Activated CD4-positive, alpha-beta T cell treated with anti-CD3 and anti-CD28 coated beads for 36 hours (primary cell): ENCODE measurements around the gene DOK3. TPM values are rescaled to one million over a fixed set of nuclear protein-coding genes. Genes with fewer than 3 reads are reported as not detected.

Experiments
- ATAC-seq: fragments of 200-7000 bp; cut with Tn5 transposase; one replicate; pipeline ENCODE4 v1.10.0; 2021; ENCODE audit warnings: mild to moderate bottlenecking, moderate library complexity
- CTCF ChIA-PET: fragments of 350-600 bp; sonication (Branson Sonifier 250); formaldehyde crosslinking; loops from one replicate; lab custom pipeline; 2021; ENCODE audit warnings: antibody characterized with exemption; lab: Charles Lee
- POLR2A ChIA-PET: fragments of 350-600 bp; sonication (Branson Sonifier 250); formaldehyde crosslinking; loops from one replicate; lab custom pipeline; 2021; ENCODE audit warnings: antibody characterized with exemption, inconsistent platforms; lab: Charles Lee
- DNase-seq: peaks from one replicate; pipeline ENCODE4 v3.0.0-alpha.2; 2020
- H3K27ac Mint-ChIP-seq: one replicate; pipeline ENCODE4 v1.8.0; 2021; ENCODE audit warnings: mixed read lengths
- H3K27me3 Mint-ChIP-seq: one replicate; pipeline ENCODE4 v1.8.0; 2021; ENCODE audit warnings: mixed read lengths
- H3K36me3 Mint-ChIP-seq: one replicate; pipeline ENCODE4 v1.8.0; 2021; ENCODE audit warnings: low read depth, mixed read lengths
- H3K4me1 Mint-ChIP-seq: one replicate; pipeline ENCODE4 v1.8.0; 2021; ENCODE audit warnings: mixed read lengths
- H3K4me3 Mint-ChIP-seq: one replicate; pipeline ENCODE4 v1.8.0; 2021; ENCODE audit warnings: mild to moderate bottlenecking, moderate library complexity, mixed read lengths
- H3K9me3 Mint-ChIP-seq: one replicate; pipeline ENCODE4 v1.8.0; 2021; ENCODE audit warnings: low read depth, mixed read lengths
- intact Hi-C, 2 experiments: fragments of 100-400 bp; cut with DNase I in 1 of 2; cut with micrococcal nuclease in 1 of 2; formaldehyde crosslinking; loops; one replicate each; pipeline versions ENCODE4 v1.14.2 to v1.15.1; 2022 to 2024; cut with DNase I, micrococcal nuclease
- total RNA-seq, 2 experiments: library from RNA; stranded (reverse); gene quantifications; one replicate each; pipeline ENCODE4 v1.2.3, GENCODE V29; 2021

DOK3 gene
- total RNA-seq, 2 experiments from 2014 or later = 4.2 to 4.8 TPM

DNA sequence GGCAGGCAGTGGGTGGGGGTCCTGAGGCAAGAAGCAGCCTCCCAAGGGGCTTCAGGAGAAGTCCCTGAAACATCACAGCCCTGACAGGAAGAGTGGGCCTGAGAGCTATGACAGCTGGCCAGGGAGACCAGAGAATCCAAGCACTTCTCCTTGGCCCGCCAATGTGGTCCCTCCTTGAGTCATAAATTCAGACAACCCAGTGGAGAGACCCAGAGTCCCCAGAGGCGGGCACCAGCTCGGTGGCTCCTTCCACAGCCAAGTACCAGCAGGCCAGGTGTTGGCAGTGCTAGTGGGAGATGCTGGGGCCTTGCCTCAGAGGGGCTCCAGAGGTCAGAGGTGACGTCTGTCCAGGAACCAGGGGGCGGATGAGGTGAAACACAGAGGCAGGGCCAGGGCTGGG is 1.6 kb upstream of the DOK3 start:
- peaks cover 27% of the 10 kb centered on the region for H3K4me1 Mint-ChIP-seq
- DNase-seq = no peak
- peaks cover 62% of the 10 kb centered on the region for H3K36me3 Mint-ChIP-seq
- no peak overlapping the region for H3K4me3 Mint-ChIP-seq
- intact Hi-C loops = no loop called here
- ChIA-PET CTCF (interaction anchor here (0.8 to 1.0 kb wide), 2 partner anchors 10 to 25 kb away, joined by 3 read pairs; no protein-coding TSS in a partner anchor), POLR2A (no interaction called here)
- H3K27ac Mint-ChIP-seq = no peak overlapping the region
- no peaks in the 10 kb centered on the region for H3K9me3 Mint-ChIP-seq
- ATAC-seq = no peak
- H3K27me3 Mint-ChIP-seq = no peaks in the 10 kb centered on the region

DNA sequence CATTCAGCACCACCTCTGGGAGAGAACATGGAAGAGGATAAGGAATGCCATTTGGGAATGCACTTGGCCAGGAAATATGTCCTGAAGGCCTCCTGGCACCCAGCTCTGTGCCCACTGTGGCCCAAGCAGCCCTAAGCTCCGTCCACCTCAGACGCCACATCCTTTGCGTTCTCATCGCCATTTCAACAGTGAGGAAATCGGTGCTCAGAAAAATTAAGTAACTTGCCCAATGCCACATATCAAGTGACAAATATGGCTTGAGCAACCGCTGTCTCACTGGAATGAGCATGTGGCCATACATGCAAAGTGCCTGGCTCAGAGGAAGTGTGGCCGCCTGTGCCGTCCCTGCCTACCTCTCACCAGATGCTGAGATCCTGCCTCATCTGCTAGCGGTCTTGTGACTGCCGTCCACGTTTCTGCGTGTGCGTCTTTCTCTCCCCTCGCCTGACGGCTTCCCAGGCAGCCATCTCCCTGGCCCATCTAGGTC is 984 bp upstream of the DOK3 start:
- Mint-ChIP-seq H3K4me3 (no peak overlapping the region), H3K4me1 (peaks cover 22% of the 10 kb centered on the region), H3K27ac (no peak overlapping the region), H3K9me3 (no peaks in the 10 kb centered on the region), H3K27me3 (no peaks in the 10 kb centered on the region), H3K36me3 (peaks cover 56% of the 10 kb centered on the region)
- intact Hi-C loops = no loop called here
- no peak for ATAC-seq
- DNase-seq = no peak
- CTCF ChIA-PET = interaction anchor here (0.6 to 2.2 kb wide), 6 partner anchors 9 to 45 kb away, joined by 3 to 13 read pairs (median 4); partner anchors contain the start of gene PDLIM7
- POLR2A ChIA-PET = interaction anchor here (0.7 kb wide), 1 partner anchor 126 kb away, joined by 3 read pairs; the partner anchor contains the start of gene SLC34A1

DNA sequence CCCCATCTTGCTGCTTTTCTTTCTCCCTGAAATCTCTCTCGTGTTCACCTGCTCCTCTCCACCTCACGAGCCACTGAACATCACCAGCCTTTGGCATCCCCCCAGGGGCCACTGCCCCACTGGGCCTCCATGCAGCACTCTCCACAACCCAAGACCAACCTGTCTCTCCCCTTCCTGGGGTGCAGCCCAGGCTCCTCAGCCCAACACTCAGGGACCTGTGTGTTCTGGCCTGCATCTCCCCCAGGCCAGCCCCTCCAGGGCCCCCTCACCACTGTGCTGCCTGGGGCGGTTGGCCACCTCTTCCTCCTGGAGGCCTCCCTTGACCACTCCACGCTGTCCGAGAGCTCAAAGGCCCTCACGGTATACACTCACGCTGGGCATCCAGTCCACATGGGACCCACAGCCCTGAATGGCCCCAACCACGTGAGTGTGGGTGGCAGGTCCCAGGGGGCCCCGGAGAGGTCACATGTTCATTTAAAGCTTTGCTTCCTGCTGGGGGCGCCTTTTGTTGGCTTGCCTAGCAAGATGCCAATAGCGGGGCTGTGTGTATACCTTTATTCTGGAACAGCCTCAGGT is 453 bp upstream of the DOK3 start:
- POLR2A ChIA-PET = interaction anchor here (0.7 kb wide), 1 partner anchor 126 kb away, joined by 3 read pairs; the partner anchor contains the start of gene SLC34A1
- no peak overlapping the region for H3K27ac Mint-ChIP-seq
- peaks cover 16% of the 10 kb centered on the region for H3K4me1 Mint-ChIP-seq
- DNase-seq (no peak), ATAC-seq (peak; percentile 17)
- intact Hi-C loops = no loop called here
- peaks cover 51% of the 10 kb centered on the region for H3K36me3 Mint-ChIP-seq
- no peaks in the 10 kb centered on the region for H3K27me3 Mint-ChIP-seq
- no peaks in the 10 kb centered on the region for H3K9me3 Mint-ChIP-seq
- CTCF ChIA-PET = interaction anchor here (0.6 to 2.2 kb wide), 5 partner anchors 10 to 44 kb away, joined by 3 to 13 read pairs (median 4); partner anchors contain the start of gene PDLIM7
- no peak overlapping the region for H3K4me3 Mint-ChIP-seq

DNA sequence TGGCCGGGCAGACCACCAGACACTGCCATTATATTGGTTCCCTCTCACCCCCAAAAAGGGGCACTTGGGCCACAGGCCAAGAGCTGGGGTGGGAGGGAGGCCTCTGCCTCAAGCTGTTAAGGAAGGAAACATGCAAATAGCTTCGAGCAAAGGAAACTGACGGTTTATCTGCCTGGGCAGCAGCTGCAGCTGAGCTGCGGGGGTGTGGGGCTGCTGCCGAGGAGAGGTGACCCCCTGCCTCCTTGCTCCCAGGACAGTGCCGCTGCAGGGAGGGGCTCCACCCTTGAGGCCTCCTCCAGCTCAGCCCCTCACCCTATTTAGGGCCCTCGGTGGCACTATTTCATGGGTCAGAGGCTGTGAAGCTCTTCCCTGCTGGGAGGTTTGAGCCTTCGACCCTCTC is 789 bp downstream of the DOK3 start:
- Mint-ChIP-seq H3K27ac (no peak overlapping the region), H3K4me3 (no peak overlapping the region), H3K27me3 (no peaks in the 10 kb centered on the region)

DNA sequence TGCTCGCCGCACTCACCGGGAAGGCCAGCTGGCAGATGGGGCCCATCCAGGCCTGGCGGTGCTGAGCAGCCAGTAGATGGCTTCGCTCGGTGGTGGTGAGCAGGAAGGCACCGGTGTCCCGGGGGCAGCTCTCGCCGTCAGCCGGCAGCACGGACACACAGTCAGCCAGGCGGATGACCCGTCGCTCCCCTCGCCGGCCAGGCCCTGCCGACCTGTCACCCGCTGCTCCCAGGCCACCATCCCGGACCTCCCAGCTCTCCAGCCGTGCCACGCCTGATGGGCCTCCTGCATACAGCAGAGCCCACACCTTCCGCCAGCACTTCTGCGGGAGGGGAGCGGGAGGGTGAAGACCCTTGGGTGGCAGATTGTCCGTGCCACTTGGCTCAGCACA is 1.4 kb downstream of the DOK3 start:
- peaks cover 33% of the 10 kb centered on the region for H3K36me3 Mint-ChIP-seq
- no peaks in the 10 kb centered on the region for H3K27me3 Mint-ChIP-seq
- ChIA-PET POLR2A (interaction anchor here (0.9 kb wide), 1 partner anchor 68 kb away, joined by 3 read pairs; no protein-coding TSS in a partner anchor), CTCF (interaction anchor here (0.6 to 2.2 kb wide), 7 partner anchors 7 to 198 kb away, joined by 3 to 13 read pairs (median 4); partner anchors contain the start of gene PDLIM7)
- ATAC-seq (no peak), DNase-seq (no peak)
- intact Hi-C loops = no loop called here
- H3K4me3 Mint-ChIP-seq = no peak overlapping the region
- H3K9me3 Mint-ChIP-seq = no peaks in the 10 kb centered on the region
- no peak overlapping the region for H3K27ac Mint-ChIP-seq
- H3K4me1 Mint-ChIP-seq = peaks cover 8% of the 10 kb centered on the region

More for the DNA sequence above, 789 bp downstream of the DOK3 start:
- ChIA-PET CTCF (interaction anchor here (0.6 to 2.2 kb wide), 6 partner anchors 9 to 198 kb away, joined by 3 to 13 read pairs (median 4); partner anchors contain the start of gene PDLIM7), POLR2A (interaction anchor here (0.9 kb wide), 1 partner anchor 69 kb away, joined by 3 read pairs; no protein-coding TSS in a partner anchor)
- peaks cover 8% of the 10 kb centered on the region for H3K4me1 Mint-ChIP-seq
- H3K9me3 Mint-ChIP-seq = no peaks in the 10 kb centered on the region
- ATAC-seq = no peak
- H3K36me3 Mint-ChIP-seq = peaks cover 39% of the 10 kb centered on the region
- DNase-seq = no peak
- intact Hi-C loops = no loop called here

DNA sequence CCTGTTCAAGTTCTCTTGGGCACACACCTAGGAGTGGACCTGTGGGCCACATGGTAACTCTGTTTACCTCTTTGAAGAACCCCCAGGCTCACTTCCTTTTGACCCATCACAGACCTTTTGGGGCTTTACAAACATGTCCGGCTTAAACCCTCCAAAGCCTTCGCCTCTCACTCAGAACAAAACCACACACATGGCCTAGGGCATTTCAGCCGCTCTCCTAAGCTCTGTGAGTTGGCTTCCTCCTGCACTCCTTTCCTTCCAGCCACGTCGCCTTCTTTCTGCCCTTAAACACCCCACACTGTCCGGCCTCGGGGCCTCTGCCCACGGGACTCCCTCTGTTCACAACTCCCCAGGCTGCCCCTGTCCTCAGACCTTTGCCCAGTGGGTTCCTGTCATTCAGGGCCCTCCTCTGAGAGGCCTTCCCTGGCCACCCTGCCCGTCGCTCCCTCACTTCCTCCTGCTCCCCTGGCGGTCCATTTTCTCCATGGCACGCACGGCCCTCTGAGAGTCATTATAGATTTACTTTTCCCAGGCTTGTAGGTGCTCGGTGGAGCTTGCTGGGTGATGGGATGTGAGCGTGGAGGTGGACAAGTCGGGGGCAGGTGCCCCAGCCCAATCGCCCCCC is 1.9 kb downstream of the DOK3 start:
- CTCF ChIA-PET = interaction anchor here (0.7 to 1.8 kb wide), 8 partner anchors 8 to 197 kb away, joined by 3 to 7 read pairs (median 4); partner anchors contain the start of gene PDLIM7
- peaks cover 8% of the 10 kb centered on the region for H3K4me1 Mint-ChIP-seq
- ATAC-seq = no peak
- no peaks in the 10 kb centered on the region for H3K9me3 Mint-ChIP-seq
- POLR2A ChIA-PET = interaction anchor here (0.6 to 0.9 kb wide), 2 partner anchors 68 to 92 kb away, joined by 3 read pairs; no protein-coding TSS in a partner anchor
- H3K27me3 Mint-ChIP-seq = no peaks in the 10 kb centered on the region
- no peak overlapping the region for H3K27ac Mint-ChIP-seq
- intact Hi-C loops = no loop called here
- H3K36me3 Mint-ChIP-seq = peaks cover 28% of the 10 kb centered on the region
- no peak overlapping the region for H3K4me3 Mint-ChIP-seq
- DNase-seq = no peak

DNA sequence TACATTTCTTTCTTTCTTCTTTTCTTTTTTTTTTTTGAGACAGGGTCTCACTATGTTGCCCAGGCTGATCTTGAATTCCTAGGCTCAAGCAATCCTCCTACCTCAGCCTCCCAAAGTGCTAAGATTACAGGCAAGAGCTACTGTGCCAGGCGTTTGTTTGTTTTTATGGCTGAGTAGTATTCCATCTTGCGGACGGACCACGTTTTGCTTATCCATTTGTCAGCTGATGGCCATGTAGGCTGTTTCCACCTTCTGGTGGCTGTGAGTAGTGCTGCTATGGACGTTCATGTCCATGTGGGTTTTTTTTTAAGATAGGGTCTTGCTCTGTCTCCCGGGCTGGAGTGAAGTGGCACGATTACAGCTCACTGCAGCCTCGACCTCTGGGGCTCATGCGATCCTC is 2.5 kb downstream of the DOK3 start:
- Mint-ChIP-seq H3K36me3 (peaks cover 25% of the 10 kb centered on the region), H3K4me1 (peaks cover 8% of the 10 kb centered on the region), H3K27me3 (no peaks in the 10 kb centered on the region), H3K27ac (no peak overlapping the region), H3K4me3 (no peak overlapping the region), H3K9me3 (no peaks in the 10 kb centered on the region)
- intact Hi-C loops = no loop called here
- DNase-seq (no peak), ATAC-seq (no peak)
- ChIA-PET CTCF (interaction anchor here (0.7 to 1.8 kb wide), 5 partner anchors 9 to 62 kb away, joined by 3 to 7 read pairs (median 4); partner anchors contain the start of gene PDLIM7), POLR2A (interaction anchor here (0.6 to 0.7 kb wide), 2 partner anchors 17 to 92 kb away, joined by 3 to 12 read pairs; no protein-coding TSS in a partner anchor)

DNA sequence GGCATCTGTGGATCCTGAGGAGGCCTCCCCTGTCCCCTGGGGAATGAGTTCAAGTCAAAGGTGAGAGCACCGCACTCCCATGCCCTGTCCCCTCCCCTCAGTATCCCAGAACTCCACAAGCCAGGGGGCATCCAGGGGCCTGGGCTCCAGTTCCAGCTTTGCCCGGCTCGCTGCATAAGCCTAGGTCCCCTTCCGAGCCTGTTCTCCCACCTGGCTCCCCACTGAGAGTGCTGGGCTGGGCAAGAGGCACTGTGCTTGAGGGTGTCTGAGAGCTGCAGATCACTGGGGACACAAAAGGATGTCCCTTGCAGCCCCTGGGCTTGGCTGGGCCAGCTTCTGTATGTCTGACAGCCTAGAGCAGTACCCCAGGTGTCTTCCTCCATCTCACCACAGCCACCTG is 4.6 kb downstream of the DOK3 start:
- DNase-seq (no peak), ATAC-seq (no peak)
- Mint-ChIP-seq H3K27ac (no peak overlapping the region), H3K9me3 (no peaks in the 10 kb centered on the region), H3K27me3 (no peaks in the 10 kb centered on the region), H3K36me3 (peaks cover 6% of the 10 kb centered on the region), H3K4me1 (peaks cover 3% of the 10 kb centered on the region), H3K4me3 (no peak overlapping the region)
- ChIA-PET CTCF (interaction anchor here (0.8 kb wide), 1 partner anchor 114 kb away, joined by 7 read pairs; no protein-coding TSS in a partner anchor), POLR2A (no interaction called here)
- intact Hi-C loops = no loop called here

DNA sequence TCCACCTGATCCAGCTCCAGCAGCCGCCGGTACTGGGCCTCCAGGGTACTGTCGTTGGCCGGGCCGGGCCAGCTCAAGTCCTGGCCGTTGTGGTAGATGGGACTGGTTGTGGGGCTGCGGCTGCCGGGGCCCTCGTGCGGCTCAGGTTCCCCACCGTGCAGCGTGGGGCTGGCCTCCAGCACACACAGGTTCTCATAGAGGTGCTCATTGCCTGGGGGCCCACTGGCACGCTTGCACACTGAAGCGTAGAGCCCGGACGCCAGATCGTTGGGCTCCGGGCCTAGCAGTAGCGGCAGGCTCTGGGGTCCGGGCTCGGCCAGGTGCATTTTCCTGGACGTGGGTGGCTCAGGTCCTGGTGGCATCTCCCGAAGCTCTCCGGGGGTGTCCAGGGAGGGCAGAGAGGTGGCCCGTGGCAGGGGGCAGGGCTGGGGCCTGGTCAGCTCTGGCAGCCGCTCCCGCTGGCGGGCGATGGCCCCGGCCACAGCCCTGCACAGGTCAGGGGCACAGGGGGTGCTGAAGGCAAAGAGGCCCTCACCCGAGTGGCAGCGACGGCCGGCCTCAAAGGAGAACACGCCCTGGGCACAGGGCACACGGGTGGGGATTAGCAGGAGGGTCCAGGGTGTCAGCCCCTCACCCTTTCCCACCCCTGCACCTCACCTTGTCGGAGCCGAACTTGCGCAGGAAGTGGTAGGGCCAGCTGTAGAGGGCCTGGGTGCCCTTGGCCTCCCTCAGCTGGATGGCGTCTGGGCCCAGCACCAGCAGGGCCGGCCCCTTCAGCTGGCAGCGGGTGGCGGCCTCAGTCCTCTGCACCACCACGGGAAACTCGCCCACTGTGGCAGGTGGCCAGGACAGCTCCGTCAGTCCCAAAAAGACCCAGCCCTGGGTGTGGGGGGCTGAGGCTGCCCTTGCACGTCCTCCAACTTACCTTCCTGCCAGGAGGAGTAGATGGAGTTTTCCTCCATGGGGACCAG is 5.3 kb downstream of the DOK3 start:
- ChIA-PET POLR2A (no interaction called here), CTCF (interaction anchor here (1.3 kb wide), 1 partner anchor 47 kb away, joined by 6 read pairs; no protein-coding TSS in a partner anchor)
- Mint-ChIP-seq H3K27me3 (peaks cover 3% of the 10 kb centered on the region), H3K4me1 (no peaks in the 10 kb centered on the region), H3K27ac (no peak overlapping the region), H3K4me3 (no peak overlapping the region), H3K36me3 (peaks cover 3% of the 10 kb centered on the region), H3K9me3 (no peaks in the 10 kb centered on the region)
- ATAC-seq (no peak), DNase-seq (no peak)
- intact Hi-C loops = no loop called here

DNA sequence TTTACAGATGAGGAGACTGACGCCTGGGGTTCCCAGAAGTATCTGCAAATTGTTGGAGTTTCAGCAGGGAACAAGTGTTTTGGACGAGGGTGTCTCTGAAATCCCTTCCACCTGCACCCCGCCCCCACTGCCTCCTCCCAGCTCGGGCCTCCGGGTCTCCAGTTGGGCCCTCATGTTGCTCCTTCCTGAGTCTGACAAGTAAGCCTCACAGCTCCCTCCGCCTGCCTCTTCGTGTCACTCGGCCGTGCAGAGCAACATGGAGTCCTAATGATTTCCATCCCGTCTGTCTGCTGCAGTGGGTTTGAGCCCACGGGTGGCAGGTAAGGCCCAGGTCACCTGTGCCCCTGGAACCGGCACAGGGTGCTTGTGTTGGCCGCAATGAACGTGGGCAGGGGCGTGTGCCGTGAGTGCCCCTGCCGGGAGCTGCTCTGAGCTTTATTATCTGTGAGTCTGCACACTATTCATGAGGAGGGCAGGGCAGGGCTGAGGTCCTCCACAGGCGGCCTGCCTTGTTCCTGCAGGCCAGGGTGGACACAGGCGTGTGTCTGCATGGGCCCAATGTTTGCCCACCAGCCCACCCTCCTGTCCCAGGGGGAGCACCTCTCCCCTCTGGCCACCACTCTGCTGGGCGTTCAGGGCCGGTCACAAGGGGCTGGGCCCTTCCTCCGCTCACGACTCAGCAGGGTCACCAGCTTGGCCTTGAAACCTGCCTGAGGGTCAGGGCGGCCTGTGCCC is 6.1 kb downstream of the DOK3 start:
- Mint-ChIP-seq H3K9me3 (no peaks in the 10 kb centered on the region), H3K27me3 (peaks cover 8% of the 10 kb centered on the region), H3K27ac (no peak overlapping the region), H3K36me3 (no peaks in the 10 kb centered on the region), H3K4me1 (peaks cover 4% of the 10 kb centered on the region), H3K4me3 (no peak overlapping the region)
- ATAC-seq (no peak), DNase-seq (no peak)
- ChIA-PET CTCF (interaction anchor here (0.9 to 3.2 kb wide), 4 partner anchors 15 to 194 kb away, joined by 4 to 28 read pairs (median 16); no protein-coding TSS in a partner anchor), POLR2A (no interaction called here)
- intact Hi-C loops = no loop called here
